GM21423 (cell line): Measurements from ENCODE around the gene SDHB.
"Not testable (repeated sequence)": the region's sequence is repeated elsewhere in the genome, so short reads cannot be mapped to it uniquely, and the experiment has no call there.

Experiments
- ATAC-seq: cut with Tn5 transposase; IDR thresholded peaks from one replicate; pipeline ENCODE4 v1.9.1; 2021; ENCODE audit warnings: mild to moderate bottlenecking, moderate library complexity; ENCODE audit not compliant: unreplicated experiment

The SDHB gene

GRCh38 chr1:17075470-17076255 is 21.8 kb upstream of the SDHB start:
- ATAC-seq = no peak

DNA sequence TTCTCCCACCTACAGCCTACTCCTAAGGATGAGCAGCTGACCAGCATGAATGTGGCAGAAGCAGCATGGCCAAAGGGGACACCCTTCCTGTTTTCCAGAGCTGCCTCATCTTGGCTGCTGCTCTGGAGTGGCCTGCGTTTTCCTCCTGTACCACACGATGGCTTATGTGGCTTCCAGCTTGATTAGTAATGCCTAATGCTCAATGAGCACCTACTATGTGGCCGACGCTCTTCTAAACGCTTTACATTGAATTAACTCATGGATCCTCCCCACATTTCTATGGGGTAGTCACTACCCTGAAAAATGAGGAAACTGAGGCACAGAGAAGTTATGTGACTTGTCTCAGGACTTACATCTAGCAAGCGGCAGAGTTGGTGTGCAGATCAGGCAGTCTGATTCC is 18.0 kb upstream of the SDHB start:
- ATAC-seq = no peak

DNA sequence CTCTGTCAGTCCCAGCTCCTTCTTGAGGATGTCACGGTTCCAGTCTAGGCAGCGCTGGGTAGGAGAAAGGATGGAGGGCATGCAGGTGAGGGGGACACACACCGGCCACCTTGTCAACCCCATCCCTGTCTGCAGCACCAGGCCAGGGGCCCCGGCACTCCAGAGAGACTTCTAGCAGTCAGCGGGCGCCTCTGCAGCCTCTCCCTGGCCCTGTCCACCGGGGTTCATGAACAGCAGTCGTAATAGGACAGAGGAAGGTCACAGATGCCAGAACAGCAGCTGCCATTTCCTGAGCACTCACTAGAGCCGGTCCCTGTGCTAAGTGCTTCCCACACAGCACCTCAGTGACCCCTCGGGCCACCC is 16.3 kb upstream of the SDHB start:
- ATAC-seq = no peak

DNA sequence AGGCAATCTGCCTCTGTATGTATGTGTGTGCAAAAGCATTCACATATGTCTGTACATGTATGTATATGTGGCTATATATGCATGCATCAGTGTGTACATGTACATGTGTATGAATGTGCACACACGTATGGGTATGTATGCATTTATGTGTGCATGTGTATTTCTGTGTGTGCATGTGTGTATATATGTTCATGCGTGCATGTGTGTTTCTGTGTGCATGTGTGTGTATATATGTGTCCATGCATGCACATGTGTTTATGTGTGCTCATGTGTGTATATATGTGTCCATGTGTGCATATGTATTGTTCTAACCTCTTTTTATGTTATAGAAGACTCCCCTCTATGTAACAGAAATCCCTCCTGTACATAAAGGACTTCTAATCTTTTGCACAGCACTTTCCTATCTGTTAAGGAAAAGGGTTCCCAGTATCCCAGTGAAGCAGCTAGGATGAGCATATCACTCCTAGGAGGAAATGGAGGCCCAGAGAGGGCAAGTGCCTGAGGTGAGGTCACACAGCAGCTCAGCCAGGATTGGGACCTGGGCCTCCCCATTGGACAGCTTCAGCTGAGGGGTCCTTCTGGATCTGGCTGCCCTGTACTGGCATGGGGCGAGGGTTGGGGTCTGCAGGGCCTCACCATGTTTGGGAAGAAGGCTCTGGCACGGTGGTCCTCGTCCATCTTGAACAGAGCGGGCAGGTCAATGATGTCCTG is 15.8 kb upstream of the SDHB start:
- no peak for ATAC-seq

GRCh38 chr1:17068789-17069188 is 15.0 kb upstream of the SDHB start:
- ATAC-seq = no peak

GRCh38 chr1:17067465-17068240 is 13.8 kb upstream of the SDHB start:
- ATAC-seq = no peak

- ATAC-seq = no peak
Observed at GRCh38 chr1:17067069-17067426, 13.2 kb upstream of the SDHB start.

GRCh38 chr1:17066361-17067068 is 12.7 kb upstream of the SDHB start:
- ATAC-seq = no peak

- no peak for ATAC-seq
Observed at GRCh38 chr1:17065666-17066065, 11.8 kb upstream of the SDHB start.

DNA sequence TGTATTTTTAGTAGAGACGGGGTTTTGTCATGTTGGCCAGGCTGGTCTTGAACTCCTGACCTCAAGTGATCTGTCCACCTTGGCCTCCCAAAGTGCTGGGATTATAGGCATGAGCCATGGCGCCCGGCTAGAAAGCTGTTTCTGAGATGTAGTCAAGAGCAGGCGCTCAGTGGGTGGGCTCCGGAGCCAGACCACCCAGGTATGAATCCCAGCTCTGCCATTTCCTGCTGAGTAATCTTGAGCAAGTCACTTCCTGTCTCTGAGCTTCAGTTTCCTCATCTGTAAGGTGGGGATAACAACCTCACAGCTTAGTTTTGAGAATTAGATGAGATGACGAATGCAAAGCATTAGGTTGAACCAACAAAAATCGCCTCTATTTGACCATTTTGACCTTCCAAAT is 8.9 kb upstream of the SDHB start:
- not testable (repeated sequence) for ATAC-seq

DNA sequence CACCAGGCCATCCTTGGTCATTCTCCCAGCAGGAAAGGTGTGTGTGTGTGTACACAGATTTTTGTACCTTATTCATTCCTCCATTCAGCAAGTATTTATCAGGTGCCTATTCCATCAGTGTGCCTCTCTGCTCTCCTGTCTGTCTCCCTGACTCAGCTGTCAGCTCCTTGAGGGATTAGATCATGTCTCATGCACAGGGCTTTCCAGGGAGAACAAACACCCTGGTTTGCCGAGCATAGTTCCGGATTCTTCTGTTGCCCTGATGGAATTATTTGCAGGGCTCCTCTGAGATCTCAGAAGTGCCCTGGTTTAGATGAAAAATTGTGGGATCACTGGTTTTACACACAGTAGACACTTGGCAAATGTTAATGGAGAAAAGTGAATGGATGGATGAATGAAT is 8.1 kb upstream of the SDHB start:
- no peak for ATAC-seq

- no peak for ATAC-seq
Observed at GRCh38 chr1:17061486-17061885, 7.7 kb upstream of the SDHB start.

DNA sequence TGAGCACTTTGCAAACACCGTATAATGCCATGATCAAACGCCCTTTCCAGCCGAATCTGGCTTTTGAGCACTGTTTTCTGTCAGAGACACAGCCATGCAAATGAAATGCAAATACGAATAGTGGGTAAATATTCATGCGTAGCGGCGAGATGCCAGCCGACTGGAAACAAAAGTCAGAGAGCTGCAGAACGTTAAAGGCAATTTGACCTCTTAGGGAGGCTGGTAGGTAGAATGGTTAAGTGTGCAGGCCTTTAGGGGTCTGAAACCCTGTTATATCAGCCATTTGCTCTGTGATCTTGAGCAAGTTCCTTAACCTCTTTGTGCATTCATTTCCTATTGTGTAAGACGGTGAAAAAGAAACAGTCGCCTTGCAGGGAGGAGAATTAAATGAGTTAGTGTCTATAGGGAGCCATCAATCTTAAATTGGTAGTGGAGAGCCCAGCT is 6.5 kb upstream of the SDHB start:
- no peak for ATAC-seq

GRCh38 chr1:17059391-17060305 is 5.8 kb upstream of the SDHB start:
- ATAC-seq = no peak

DNA sequence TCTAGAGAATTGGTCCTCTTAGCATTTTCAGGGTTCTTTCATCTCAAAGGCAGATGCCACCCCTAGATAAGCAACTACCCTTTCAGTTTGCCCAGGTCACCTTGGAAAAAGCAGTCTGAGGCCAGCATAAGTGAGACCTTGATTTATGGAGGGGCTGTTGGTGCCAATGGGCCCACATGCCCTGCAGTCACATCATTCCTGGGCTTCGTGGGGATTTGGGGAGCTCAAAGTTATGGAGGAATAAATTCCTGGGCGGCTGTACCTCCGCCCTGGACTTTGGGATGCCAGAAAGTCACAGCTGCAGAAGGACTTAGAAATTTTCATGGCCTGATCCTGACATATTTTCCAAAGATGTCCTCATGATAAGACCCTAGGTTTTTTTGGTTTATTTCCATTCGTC is 2.7 kb upstream of the SDHB start:
- no peak for ATAC-seq

- ATAC-seq = no peak
Observed at GRCh38 chr1:17055801-17056200, 2.0 kb upstream of the SDHB start.

- no peak for ATAC-seq
Observed at GRCh38 chr1:17053086-17053684, 647 bp downstream of the SDHB start.

GRCh38 chr1:17052641-17053040 is 1.2 kb downstream of the SDHB start:
- ATAC-seq = no peak

GRCh38 chr1:17052038-17052437 is 1.8 kb downstream of the SDHB start:
- ATAC-seq = no peak

DNA sequence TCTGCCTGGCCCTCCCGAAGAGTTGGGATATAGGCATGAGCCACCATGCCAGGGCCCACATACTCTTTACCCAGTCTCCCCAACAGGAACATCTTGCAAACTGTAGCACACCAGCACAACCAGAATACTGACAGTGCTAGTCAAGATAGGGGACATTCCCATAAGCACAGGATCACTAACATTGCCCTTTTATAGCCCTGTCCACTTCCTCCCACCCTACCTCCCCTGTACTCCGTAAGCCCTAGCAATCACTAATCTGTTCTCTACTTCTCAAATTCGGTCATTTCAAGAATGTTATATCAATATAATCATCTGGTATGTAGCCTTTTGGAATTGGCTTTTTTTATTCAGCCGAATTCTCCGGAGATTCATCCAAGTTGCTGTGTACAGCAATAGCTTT is 5.9 kb downstream of the SDHB start:
- no peak for ATAC-seq
